ENCODE measurements around the gene CCR6. TPM values are rescaled to one million over a fixed set of nuclear protein-coding genes. Genes with fewer than 3 reads are reported as not detected.

Gene CCR6
- polyA plus RNA-seq, 1 experiment, result not detected

DNA sequence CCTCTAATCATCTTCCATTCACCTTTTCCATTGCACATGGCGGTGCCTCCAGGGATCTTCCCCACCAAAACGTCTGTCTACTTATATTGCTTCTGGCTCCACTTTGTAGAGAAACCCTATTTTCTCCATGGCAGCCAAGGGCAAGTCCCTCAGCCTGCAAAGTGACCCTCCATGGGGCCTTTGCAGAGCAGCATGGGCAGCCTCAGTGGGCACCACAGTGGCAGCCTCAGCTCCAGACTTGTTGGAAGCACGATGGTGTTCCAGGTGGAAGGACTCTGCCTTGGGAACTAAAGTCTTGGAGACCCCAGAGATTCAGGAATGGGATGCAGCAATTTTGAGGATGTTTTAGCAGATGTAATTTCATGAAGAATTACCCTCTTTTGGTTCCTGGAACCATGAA, 18.5 kb upstream of the CCR6 start:
- Histone ChIP-seq H3K27ac (ENCODE audit: low read depth, low read length) (no peak overlapping the region), H3K27me3 (ENCODE audit: control insufficient read depth, insufficient read depth, low read length) (no peaks in the 10 kb centered on the region), H3K9me3 (ENCODE audit: control insufficient read depth, insufficient read depth, low read length) (peaks cover 24% of the 10 kb centered on the region), H3K4me3 (ENCODE audit: low read depth, low read length) (no peak overlapping the region)
- TF ChIP-seq, protein P1, sequence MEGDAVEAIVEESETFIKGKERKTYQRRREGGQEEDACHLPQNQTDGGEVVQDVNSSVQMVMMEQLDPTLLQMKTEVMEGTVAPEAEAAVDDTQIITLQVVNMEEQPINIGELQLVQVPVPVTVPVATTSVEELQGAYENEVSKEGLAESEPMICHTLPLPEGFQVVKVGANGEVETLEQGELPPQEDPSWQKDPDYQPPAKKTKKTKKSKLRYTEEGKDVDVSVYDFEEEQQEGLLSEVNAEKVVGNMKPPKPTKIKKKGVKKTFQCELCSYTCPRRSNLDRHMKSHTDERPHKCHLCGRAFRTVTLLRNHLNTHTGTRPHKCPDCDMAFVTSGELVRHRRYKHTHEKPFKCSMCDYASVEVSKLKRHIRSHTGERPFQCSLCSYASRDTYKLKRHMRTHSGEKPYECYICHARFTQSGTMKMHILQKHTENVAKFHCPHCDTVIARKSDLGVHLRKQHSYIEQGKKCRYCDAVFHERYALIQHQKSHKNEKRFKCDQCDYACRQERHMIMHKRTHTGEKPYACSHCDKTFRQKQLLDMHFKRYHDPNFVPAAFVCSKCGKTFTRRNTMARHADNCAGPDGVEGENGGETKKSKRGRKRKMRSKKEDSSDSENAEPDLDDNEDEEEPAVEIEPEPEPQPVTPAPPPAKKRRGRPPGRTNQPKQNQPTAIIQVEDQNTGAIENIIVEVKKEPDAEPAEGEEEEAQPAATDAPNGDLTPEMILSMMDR (IDR thresholded peaks at IDR 0.05; ENCODE audit: low read depth, low read length), result no peak
- CTCF ChIA-PET, result no interaction called here
- POLR2A ChIA-PET, result no interaction called here
- DNase-seq (ENCODE audit: low read depth, low spot score), result no peak

DNA sequence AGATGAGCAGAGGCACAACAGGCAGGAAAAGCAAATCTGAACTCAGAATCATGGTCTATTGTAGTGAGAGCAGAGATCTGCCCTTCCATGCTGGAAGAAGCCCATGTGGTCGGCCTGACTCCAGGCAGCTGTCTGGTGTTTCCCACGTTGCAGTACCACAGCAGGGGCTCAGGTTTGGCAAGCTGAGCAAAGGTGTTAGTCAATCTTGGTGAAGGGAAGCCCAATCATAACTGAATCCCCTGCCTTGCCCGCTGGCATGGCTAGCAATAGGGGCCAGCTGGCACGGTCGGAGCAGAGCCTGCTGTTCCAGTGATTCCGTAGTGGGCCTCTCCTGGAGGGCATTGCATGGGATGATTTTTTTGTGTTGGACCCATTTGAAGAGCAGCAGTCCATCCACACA, 17.8 kb upstream of the CCR6 start:
- ChIA-PET POLR2A (no interaction called here), CTCF (no interaction called here)
- TF ChIP-seq, protein P1 (IDR thresholded peaks at IDR 0.05; ENCODE audit: low read depth, low read length), result no peak
- Histone ChIP-seq H3K27ac (ENCODE audit: low read depth, low read length) (no peak overlapping the region), H3K27me3 (ENCODE audit: control insufficient read depth, insufficient read depth, low read length) (no peaks in the 10 kb centered on the region), H3K4me3 (ENCODE audit: low read depth, low read length) (no peak overlapping the region), H3K9me3 (ENCODE audit: control insufficient read depth, insufficient read depth, low read length) (peaks cover 23% of the 10 kb centered on the region)
- no peak for DNase-seq (ENCODE audit: low read depth, low spot score)

DNA sequence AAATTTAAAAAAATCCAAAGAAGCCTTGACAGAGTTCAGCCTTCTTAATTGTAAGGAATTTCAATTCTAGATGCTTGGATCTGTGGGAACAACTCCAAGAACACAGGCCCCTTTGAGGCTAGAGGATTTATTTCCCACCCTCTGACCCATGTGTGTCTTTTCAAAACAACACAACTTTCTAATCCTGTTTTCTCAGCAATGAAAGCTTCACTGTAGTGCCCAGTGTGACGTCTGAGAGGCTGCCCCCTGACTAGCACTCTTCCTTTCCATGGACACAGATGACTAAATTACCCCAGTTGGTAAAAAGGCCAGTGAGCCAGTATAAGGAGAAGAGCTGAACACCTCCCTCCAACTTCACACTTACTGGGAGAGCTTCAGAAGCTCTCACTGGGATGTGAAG, 16.5 kb upstream of the CCR6 start:
- DNase-seq (ENCODE audit: low read depth, low spot score), result no peak
- ChIA-PET CTCF (no interaction called here), POLR2A (no interaction called here)
- H3K27me3 ChIP-seq (ENCODE audit: control insufficient read depth, insufficient read depth, low read length), result no peaks in the 10 kb centered on the region
- peaks cover 22% of the 10 kb centered on the region for H3K9me3 ChIP-seq (ENCODE audit: control insufficient read depth, insufficient read depth, low read length)
- TF ChIP-seq, protein P1 (IDR thresholded peaks at IDR 0.05; ENCODE audit: low read depth, low read length), result no peak
- no peak overlapping the region for H3K27ac ChIP-seq (ENCODE audit: low read depth, low read length)
- H3K4me3 ChIP-seq (ENCODE audit: low read depth, low read length), result no peak overlapping the region

DNA sequence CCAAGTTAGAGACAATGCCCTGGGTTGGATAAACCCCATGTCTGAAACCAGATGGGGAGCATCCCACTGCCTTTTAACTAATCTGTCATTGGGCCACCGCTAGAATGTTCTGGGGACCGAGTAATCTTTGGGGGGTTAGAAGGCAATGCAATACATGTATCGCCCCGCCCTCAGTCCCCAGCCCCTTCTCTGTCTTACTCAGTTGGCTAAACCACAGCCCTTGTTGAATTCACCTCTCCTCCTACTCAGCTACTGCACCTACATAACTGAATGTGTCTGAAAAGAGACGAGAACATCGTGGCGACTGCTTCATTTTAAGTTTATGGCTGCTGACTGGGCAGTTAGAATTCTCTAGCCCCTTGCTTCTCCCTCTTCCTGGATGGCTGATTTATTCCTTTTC, 15.1 kb upstream of the CCR6 start:
- no peak for DNase-seq (ENCODE audit: low read depth, low spot score)
- Histone ChIP-seq H3K4me3 (ENCODE audit: low read depth, low read length) (no peak overlapping the region), H3K9me3 (ENCODE audit: control insufficient read depth, insufficient read depth, low read length) (peaks cover 24% of the 10 kb centered on the region), H3K27me3 (ENCODE audit: control insufficient read depth, insufficient read depth, low read length) (no peaks in the 10 kb centered on the region), H3K27ac (ENCODE audit: low read depth, low read length) (no peak overlapping the region)
- TF ChIP-seq, protein P1 (IDR thresholded peaks at IDR 0.05; ENCODE audit: low read depth, low read length), result no peak
- CTCF ChIA-PET, result no interaction called here
- POLR2A ChIA-PET, result no interaction called here

- Histone ChIP-seq H3K9me3 (ENCODE audit: control insufficient read depth, insufficient read depth, low read length) (peaks cover 24% of the 10 kb centered on the region), H3K27ac (ENCODE audit: low read depth, low read length) (no peak overlapping the region), H3K27me3 (ENCODE audit: control insufficient read depth, insufficient read depth, low read length) (no peaks in the 10 kb centered on the region), H3K4me3 (ENCODE audit: low read depth, low read length) (no peak overlapping the region)
- ChIA-PET POLR2A (no interaction called here), CTCF (no interaction called here)
- no peak for DNase-seq (ENCODE audit: low read depth, low spot score)
- TF ChIP-seq, protein P1 (IDR thresholded peaks at IDR 0.05; ENCODE audit: low read depth, low read length), result no peak
Measured at GRCh38 chr6:167108278-167108677, 14.6 kb upstream of the CCR6 start.

All from AG04450 (cell line).